ENCODE measurements around the gene ALCAM. TPM values are rescaled to one million over a fixed set of nuclear protein-coding genes. Genes with fewer than 3 reads are reported as not detected.

ALCAM gene
- total and polyA plus RNA-seq, 2 of the 8 experiments (the other 6 are each of a cell fraction or from before 2014, with no cell fraction given), result 10.8 to 33.0 TPM

- Histone ChIP-seq H3K56ac (replicated peaks; ENCODE audit: insufficient read length, low read depth, low read length) (no peak overlapping the region), H2BK120ac (replicated peaks; ENCODE audit: low read depth, low read length) (no peak overlapping the region), H3K9me3 (ENCODE audit: insufficient read depth in 2 of 2, low read depth in 1 of 2, low read length in 1 of 2) (0 out of 4 replicates have a peak, but pooled peaks cover 0 to under 1% of the 10 kb centered on the region in 2 experiments), H4K8ac (ENCODE audit: extremely low read depth, insufficient read depth, low read length) (no peak overlapping the region), H3K23ac (ENCODE audit: insufficient read length) (no peak overlapping the region), H2BK5ac (ENCODE audit: low read depth, low read length) (no peak overlapping the region), H2AFZ (ENCODE audit: low read length) (no peak overlapping the region), H3K4me3 (ENCODE audit: extremely low read depth in 1 of 4, insufficient read depth in 2 of 4, low read depth in 3 of 4, low read length in 4 of 4) (no peak overlapping the region), H2BK15ac (ENCODE audit: low read length) (no peak overlapping the region), H3K79me1 (ENCODE audit: low read depth, low read length) (no peaks in the 10 kb centered on the region), H3K14ac (ENCODE audit: insufficient read length) (no peak overlapping the region), H3K27ac (ENCODE audit: low read depth, low read length) (no peak overlapping the region), H3K18ac (ENCODE audit: extremely low read depth, low read length) (no peak overlapping the region), H2AK5ac (ENCODE audit: low read depth, low read length) (no peak overlapping the region), H3K27me3 (replicated peaks in 1 of 4; ENCODE audit: control insufficient read depth in 3 of 4, extremely low read depth in 1 of 4, insufficient read depth in 3 of 4, low read length in 3 of 4) (no peaks in the 10 kb centered on the region), H3K9ac (replicated peaks in 1 of 4; ENCODE audit: extremely low read depth in 1 of 4, low read depth in 3 of 4, low read length in 3 of 4) (no peak overlapping the region), H3K79me2 (ENCODE audit: control insufficient read depth in 1 of 2, insufficient read depth in 2 of 2, low read length in 2 of 2) (peaks cover 0 to 3% of the 10 kb centered on the region in 2 experiments; a peak in 1 of 4 replicates), H4K91ac (replicated peaks; ENCODE audit: insufficient read length, low read length) (no peak overlapping the region), H4K20me1 (replicated peaks in 1 of 2; ENCODE audit: control insufficient read depth in 1 of 2, insufficient read depth in 2 of 2, low read length in 2 of 2) (no peaks in the 10 kb centered on the region), H3K4me1 (replicated peaks in 1 of 4; ENCODE audit: control insufficient read depth in 3 of 4, insufficient read depth in 4 of 4, low read length in 3 of 4) (no peaks in the 10 kb centered on the region), H4K5ac (ENCODE audit: insufficient read length, low read depth, low read length) (no peak overlapping the region), H3K4me2 (ENCODE audit: insufficient read depth in 1 of 2, low read depth in 2 of 2, low read length in 2 of 2) (no peak overlapping the region), H3K36me3 (ENCODE audit: control insufficient read depth in 2 of 4, insufficient read depth in 4 of 4, low read length in 3 of 4) (no peaks in the 10 kb centered on the region), H3K4ac (replicated peaks; ENCODE audit: insufficient read length, low read depth, low read length) (no peak overlapping the region), H2BK12ac (ENCODE audit: low read depth, low read length) (no peak overlapping the region), H3K23me2 (ENCODE audit: low read depth, low read length) (no peaks in the 10 kb centered on the region), H2BK20ac (ENCODE audit: low read length) (no peak overlapping the region)
- CTCF ChIA-PET (ENCODE audit: partially characterized antibody), result no interaction called here
- POLR2A ChIA-PET (ENCODE audit: partially characterized antibody), result no interaction called here
- 86% methylated on average over 1 of the region's 1 CpG; no CpG with 5 or more reads in 1 of the 2 experiments for WGBS, 2 experiments (ENCODE audit: extremely low coverage in 1 of 2, insufficient coverage in 1 of 2, insufficient read length in 1 of 2, insufficient replicate concordance in 2 of 2, low coverage in 1 of 2, low lambda C conversion rate in 2 of 2, missing lambda C conversion rate in 1 of 2)
- FAIRE-seq (no peak), DNase-seq (ENCODE audit: low read depth in 1 of 2, low spot score in 2 of 2) (no peak)
- TF ChIP-seq POLR2A (IDR thresholded peaks at IDR 0.05; ENCODE audit: control extremely low read depth in 1 of 2, low read depth in 2 of 2, low read length in 2 of 2) (no peak), SP2 (IDR thresholded peaks at IDR 0.05; ENCODE audit: low read length) (no peak), SP1 (IDR thresholded peaks at IDR 0.05; ENCODE audit: low read depth, low read length) (no peak)
Observed at GRCh38 chr3:105483476-105483875, 116.8 kb downstream of the ALCAM start.

Measured in H1 (cell line).